UCSD-AML1 (cell line): Measurements from ENCODE around the gene MPST.

Source experiments
- DNase-seq: peaks from one replicate; lab custom pipeline; 2025; ENCODE audit not compliant: unreplicated experiment; lab: John Stamatoyannopoulos, UW

MPST gene

GRCh38 chr22:37021710-37022482 is 2.4 kb downstream of the MPST start:
- peak; percentile 61 for DNase-seq

GRCh38 chr22:37022483-37023337 is 3.2 kb downstream of the MPST start:
- no peak for DNase-seq

GRCh38 chr22:37023743-37024338 is 4.3 kb downstream of the MPST start:
- DNase-seq = no peak

GRCh38 chr22:37024339-37025157 is 5.0 kb downstream of the MPST start:
- DNase-seq = no peak

- DNase-seq = no peak
Observed at GRCh38 chr22:37025500-37026070, 6.0 kb downstream of the MPST start.

- no peak for DNase-seq
Observed at GRCh38 chr22:37026325-37026724, 6.8 kb downstream of the MPST start.

GRCh38 chr22:37027556-37027955 is 8.0 kb downstream of the MPST start:
- DNase-seq = no peak

- DNase-seq = no peak
Observed at GRCh38 chr22:37028692-37029674, 9.4 kb downstream of the MPST start.

- no peak for DNase-seq
Observed at GRCh38 chr22:37030560-37031281, 11.2 kb downstream of the MPST start.

- DNase-seq = no peak
Observed at GRCh38 chr22:37032134-37032534, 12.6 kb downstream of the MPST start.

- no peak for DNase-seq
Observed at GRCh38 chr22:37032535-37033460, 13.3 kb downstream of the MPST start.

GRCh38 chr22:37033605-37034430 is 14.3 kb downstream of the MPST start:
- no peak for DNase-seq

GRCh38 chr22:37036655-37037377 is 17.3 kb downstream of the MPST start:
- no peak for DNase-seq

GRCh38 chr22:37037669-37038068 is 18.1 kb downstream of the MPST start:
- no peak for DNase-seq

- DNase-seq = no peak
Observed at GRCh38 chr22:37039466-37039865, 19.9 kb downstream of the MPST start.

- no peak for DNase-seq
Observed at GRCh38 chr22:37043209-37043827, 23.8 kb downstream of the MPST start.
